Measurements from ENCODE around the gene MKKS.

MKKS gene

GRCh38 chr20:10476319-10476724 is 42.3 kb upstream of the MKKS start:
- no peak overlapping the region for H3K4me3 ChIP-seq (ENCODE audit: low read depth, low read length)
- peak; percentile 75 for DNase-seq (ENCODE audit: low read depth)
- TF ChIP-seq POLR2A (IDR thresholded peaks at IDR 0.05; ENCODE audit: extremely low read depth, insufficient read length) (no peak), CTCF (IDR thresholded peaks at IDR 0.05; ENCODE audit: low read depth, low read length) (peak; percentile 29), MYC (IDR thresholded peaks at IDR 0.05; ENCODE audit: low read depth, low read length) (0 out of 2 replicates have a peak, but pooled peaks have one; percentile 19), MAX (IDR thresholded peaks at IDR 0.05; ENCODE audit: low read depth, low read length) (peak; percentile 53; the same call in 1 of the 2 replicates)

GRCh38 chr20:10475225-10475624 is 41.2 kb upstream of the MKKS start:
- DNase-seq (ENCODE audit: low read depth), result peak; percentile 82
- TF ChIP-seq MAX (IDR thresholded peaks at IDR 0.05; ENCODE audit: low read depth, low read length), result no peak; the same call in 1 of the 2 replicates
- TF ChIP-seq POLR2A (IDR thresholded peaks at IDR 0.05; ENCODE audit: extremely low read depth, insufficient read length), result no peak
- no peak for TF ChIP-seq MYC (IDR thresholded peaks at IDR 0.05; ENCODE audit: low read depth, low read length)
- no peak for TF ChIP-seq CTCF (IDR thresholded peaks at IDR 0.05; ENCODE audit: low read depth, low read length)
- H3K4me3 ChIP-seq (ENCODE audit: low read depth, low read length), result no peak overlapping the region

GRCh38 chr20:10474606-10475184 is 40.7 kb upstream of the MKKS start:
- TF ChIP-seq MAX (IDR thresholded peaks at IDR 0.05; ENCODE audit: low read depth, low read length) (no peak), CTCF (IDR thresholded peaks at IDR 0.05; ENCODE audit: low read depth, low read length) (no peak), MYC (IDR thresholded peaks at IDR 0.05; ENCODE audit: low read depth, low read length) (0 out of 2 replicates have a peak, but pooled peaks have one; percentile 12), POLR2A (IDR thresholded peaks at IDR 0.05; ENCODE audit: extremely low read depth, insufficient read length) (no peak)
- peak; percentile 87 for DNase-seq (ENCODE audit: low read depth)
- peak overlapping the region; percentile 37 for H3K4me3 ChIP-seq (ENCODE audit: low read depth, low read length)

GRCh38 chr20:10472871-10473270 is 38.8 kb upstream of the MKKS start:
- no peak overlapping the region for H3K4me3 ChIP-seq (ENCODE audit: low read depth, low read length)
- DNase-seq (ENCODE audit: low read depth), result no peak
- TF ChIP-seq MAX (IDR thresholded peaks at IDR 0.05; ENCODE audit: low read depth, low read length) (no peak), MYC (IDR thresholded peaks at IDR 0.05; ENCODE audit: low read depth, low read length) (no peak), CTCF (IDR thresholded peaks at IDR 0.05; ENCODE audit: low read depth, low read length) (no peak), POLR2A (IDR thresholded peaks at IDR 0.05; ENCODE audit: extremely low read depth, insufficient read length) (no peak)

- no peak for TF ChIP-seq POLR2A (IDR thresholded peaks at IDR 0.05; ENCODE audit: extremely low read depth, insufficient read length)
- no peak for TF ChIP-seq MYC (IDR thresholded peaks at IDR 0.05; ENCODE audit: low read depth, low read length)
- no peak for TF ChIP-seq CTCF (IDR thresholded peaks at IDR 0.05; ENCODE audit: low read depth, low read length)
- TF ChIP-seq MAX (IDR thresholded peaks at IDR 0.05; ENCODE audit: low read depth, low read length), result no peak
- no peak for DNase-seq (ENCODE audit: low read depth)
- no peak overlapping the region for H3K4me3 ChIP-seq (ENCODE audit: low read depth, low read length)
These were observed 36.3 kb upstream of the MKKS start for GRCh38 chr20:10470276-10470675.

Measured in NB4 (cell line).